NCI-H1048 (cell line): ENCODE results near the gene COL2A1.

Experiments
- DNase-seq: peaks from one replicate; lab custom pipeline; 2025; lab: John Stamatoyannopoulos, UW

Gene COL2A1

DNA sequence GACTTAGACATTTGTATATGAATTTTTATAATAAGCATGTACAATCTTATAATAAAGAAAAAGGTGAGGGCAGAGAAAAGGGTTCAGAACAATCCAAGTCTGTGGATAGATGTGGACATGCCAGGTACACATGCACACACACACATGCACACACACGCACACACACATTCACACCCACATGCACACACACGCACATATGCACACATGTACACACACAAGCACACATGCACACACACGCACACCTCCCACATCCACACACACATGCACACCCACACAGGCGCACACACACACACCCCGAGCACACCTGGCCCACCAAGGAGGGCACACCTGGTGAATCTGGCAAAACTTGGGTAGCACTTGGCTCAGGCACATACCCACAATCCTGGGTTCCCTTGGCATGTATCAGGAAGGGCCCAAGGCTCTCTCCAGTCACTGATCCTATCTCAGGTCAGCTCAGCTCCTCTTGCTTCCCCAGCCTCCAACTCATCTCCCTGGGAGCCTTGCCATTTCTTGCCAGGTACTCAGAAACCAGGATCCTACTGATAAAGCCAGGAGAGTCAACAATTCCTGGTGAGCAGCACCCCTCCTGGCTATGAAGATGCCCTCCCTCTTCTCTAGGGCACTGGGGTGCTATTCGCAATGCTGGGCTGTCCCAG lies 59.5 kb downstream of the COL2A1 start:
- no peak for DNase-seq

DNA sequence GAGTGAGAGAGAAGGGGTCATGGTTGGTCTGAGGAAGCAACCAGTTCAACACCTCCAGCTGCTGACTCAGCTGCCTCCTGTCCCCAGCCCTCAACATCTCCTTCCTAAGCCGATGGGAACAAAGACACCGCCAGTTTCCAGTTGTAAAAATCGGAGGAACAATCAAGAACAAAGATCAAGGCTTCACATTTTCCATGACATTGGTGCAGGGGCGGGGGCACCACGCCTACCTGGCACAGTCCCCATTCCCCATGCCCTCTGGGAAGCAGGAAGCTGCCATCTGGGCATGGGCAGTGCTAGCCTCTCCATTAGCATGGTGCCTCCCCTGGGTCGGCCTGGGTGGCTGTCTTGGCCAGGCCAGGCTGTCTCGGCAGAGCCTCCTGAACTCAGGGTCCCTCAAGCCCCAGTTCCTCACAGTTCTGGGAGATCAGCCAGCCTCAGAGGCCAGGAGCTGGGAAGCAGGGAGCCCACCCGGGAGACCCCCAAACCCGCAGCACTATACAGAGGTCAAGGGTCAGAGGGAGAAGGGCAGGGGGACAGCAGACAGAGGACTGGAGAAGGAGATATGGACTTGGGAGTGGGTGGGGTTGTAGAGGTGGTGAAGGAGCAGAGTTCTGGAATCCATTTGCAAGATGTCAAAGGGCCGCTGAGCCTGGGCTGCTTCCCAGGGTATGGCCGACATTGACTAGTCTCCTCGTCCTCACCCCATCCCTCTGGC lies 60.5 kb downstream of the COL2A1 start:
- DNase-seq, result no peak

DNA sequence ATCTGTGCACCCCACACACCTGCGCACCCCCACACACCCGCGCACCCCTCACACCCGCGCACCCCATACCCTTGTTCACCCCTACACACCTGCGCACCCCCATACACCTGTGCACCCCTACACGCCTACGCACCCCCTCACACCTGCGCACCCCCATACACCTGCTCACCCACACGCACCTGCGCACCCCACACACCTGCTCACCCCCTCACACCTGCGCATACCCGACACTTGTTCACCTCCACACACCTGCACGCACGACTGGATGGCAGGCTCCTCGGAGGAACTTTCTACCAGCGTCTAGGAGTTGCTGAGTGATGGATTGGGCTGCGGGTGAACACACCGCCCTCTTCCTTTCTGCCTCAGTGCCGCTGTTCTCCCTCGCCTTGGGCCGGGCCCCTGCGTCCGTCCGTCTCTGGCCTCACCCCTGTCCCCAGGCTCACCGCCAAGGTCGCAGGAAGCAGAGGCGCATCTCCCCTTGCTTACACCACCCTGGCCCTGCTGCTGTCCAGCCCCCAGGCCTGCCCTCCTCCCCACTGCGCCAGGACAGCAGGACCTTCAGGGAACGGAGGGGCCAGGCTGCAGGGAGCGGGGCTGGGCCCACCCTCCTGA lies 61.6 kb downstream of the COL2A1 start:
- no peak for DNase-seq

DNA sequence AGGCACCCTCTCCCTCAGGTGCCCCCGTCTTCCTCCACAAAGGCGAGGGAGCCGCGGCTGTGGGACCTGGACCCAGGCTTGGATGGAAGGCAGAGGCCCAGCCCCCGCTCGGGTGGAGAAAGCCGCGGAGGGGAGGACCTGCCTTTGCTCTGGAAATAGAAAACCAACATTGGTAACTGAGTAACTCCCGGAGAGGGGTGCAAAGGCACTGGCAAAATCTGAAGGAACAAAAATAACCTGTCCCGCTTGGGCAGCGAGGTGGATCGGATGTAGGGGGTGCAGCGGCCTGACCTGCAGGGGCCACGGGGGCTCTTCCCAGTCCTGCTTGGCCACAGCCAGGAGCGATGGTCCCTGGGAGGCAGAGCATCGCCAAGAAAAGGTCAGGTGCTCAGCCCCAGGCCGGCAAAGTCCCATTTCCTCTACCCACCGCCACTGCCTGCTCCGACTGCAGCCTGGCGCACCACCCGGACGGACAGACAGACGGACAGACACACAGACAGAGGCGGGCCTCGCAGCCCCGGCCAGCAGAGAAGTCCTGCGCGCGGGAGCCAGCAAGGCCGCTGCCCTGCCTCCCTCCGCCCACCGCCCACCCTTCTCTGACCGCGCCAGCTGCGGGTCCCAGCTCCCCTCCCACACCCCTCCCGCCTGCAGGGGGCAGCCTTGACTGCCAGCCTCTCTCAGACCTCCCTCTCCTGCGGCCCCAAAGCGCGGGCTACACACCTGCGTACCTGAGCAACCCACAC lies 62.2 kb downstream of the COL2A1 start:
- no peak for DNase-seq

DNA sequence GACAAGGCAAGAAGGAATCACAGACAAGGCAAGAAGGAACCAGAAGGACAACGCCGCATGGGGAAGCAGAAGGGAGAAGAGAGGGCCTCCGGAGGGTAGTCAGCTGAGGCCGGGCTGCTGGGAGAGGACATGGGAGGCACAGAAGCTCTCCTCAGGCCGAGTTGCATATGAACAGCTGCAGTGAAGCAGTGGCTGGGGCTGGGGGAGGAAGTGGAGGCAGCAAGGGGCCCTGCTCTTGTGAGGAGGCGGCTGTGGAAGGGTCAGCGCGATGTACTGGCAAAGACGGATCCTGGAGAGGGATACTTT lies 62.8 kb downstream of the COL2A1 start:
- DNase-seq, result no peak

DNA sequence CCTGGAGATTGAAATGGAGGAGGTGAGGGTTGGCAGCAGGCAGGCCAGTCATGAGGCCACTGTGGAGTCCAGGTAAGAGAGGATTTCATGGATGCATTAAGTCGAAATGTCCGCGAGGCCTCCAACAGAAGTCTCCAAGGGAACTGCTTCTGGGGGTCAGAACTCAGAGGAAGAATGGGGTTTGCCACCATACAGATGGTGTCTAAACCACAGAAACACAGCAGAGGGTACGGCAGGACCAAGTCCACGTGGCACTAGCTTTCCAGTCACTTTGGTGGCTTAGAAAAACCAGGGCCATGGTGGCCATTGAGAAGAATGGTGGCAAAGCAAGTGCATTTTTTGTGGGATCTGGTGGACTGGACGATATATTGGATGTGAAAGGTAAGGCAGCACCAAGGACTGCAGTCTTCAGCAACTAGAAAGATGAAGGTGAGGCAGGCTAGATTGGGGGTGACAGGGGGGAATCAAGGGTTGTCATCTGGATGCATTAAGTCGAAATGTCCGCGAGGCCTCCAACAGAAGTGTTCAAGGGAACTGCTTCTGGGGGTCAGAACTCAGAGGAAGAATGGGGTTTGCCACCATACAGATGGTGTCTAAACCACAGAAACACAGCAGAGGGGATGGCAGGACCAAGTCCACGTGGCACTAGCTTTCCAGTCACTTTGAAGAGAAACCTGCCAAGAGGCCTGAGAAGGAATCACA lies 63.4 kb downstream of the COL2A1 start:
- no peak for DNase-seq

DNA sequence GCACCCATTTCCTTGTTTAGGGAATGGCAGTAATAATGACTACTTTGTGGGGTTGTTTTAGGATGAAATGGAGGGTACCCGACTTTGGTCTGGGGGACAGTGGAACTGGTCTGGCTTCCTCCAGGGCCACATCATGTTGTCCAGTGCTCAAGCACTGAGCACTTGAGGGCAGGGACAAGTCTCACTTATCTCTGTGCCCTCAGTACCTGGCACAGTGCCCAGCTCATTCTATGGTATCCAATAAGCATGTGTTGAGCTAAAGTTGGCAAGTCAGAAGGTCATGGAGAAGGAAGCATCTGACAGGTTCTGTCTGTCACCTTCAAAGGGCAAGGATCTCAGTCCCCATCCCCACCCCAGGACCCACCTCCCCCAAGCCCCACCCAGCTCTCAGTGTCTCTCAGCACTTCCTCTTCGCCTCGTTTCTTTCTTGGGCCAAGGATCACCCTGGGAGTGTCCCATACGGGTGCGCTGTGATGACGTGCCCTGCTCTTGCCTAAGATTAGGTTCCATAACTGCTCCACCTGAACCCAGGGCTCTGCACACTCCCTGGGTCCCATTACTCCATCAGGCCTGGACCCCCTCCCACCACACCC lies 65.2 kb downstream of the COL2A1 start:
- DNase-seq, result no peak

DNA sequence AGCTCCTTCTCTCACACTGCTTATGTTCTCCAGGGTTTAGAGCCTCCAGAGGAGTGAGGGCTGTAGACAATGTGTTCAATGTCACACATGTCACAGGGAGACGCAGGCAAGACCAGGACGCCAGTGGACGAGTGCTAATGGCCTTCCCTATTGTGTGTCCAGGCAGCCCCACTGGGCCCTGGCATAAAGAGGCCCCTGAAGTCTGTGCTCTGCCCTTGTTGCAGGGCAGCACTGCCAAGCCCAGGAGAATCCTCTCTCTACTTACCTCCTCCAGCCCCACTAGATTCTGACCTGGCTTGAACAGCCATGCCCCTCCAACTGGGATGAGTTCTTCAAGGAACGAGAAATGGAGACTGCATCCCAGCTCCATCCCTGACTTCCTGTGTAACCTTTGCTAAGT lies 65.7 kb downstream of the COL2A1 start:
- no peak for DNase-seq

DNA sequence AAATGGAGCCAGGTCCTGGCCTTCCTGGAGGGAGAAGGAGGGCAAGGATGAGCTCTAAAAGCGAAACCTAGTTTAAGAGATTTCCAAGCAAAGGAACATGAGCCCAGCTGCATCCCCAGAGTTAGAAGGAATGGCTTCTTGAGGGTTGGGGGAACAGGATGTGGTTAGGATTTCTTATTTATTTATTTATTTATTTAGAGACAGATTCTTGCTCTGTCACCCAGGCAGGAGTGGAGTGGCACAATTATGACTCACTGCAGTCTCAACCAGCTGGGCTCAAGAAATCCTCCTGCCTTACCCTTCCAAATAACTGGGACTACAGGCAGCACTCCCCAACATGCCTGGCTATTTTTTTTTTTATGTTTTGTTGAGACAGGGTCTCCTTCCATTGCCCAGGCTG lies 66.2 kb downstream of the COL2A1 start:
- DNase-seq, result no peak

DNA sequence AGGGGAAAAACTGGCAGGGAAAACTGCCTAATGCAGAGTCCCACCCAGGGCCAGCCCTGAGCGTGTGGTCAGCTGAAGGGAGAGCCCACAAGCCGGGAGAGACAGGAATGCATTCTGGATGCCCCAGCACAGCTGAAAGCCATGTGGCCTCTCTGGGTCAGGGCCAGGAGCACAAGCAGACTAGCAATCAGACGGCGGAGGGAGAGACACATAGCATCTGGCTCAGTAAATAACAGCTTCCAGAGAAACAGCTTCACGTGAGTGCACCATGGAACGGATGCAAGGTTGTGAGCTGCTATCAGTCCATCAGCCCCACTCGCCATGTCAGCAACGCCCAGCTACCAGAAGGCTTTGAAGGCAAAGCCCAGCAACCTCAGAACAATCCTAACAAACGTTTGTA lies 69.1 kb downstream of the COL2A1 start:
- no peak for DNase-seq

DNA sequence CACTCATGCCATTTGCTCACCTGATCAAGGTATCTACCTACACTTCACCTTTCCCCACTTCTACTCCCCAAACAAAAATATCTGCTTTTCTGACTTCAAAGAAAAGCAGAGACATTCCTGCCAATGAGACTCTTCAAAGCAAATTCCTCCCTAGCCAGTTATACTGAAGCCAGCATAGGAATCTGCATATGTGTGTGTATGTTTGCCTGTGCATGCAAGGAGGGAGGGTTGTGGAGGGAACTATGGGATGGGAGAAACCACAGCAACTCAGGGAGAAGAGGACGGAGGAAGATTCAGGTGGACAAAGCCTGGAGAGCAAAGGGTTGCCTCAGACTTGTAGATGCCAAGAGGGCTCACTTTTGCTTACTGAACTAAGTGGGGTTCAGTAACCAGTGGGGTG lies 73.1 kb downstream of the COL2A1 start:
- DNase-seq, result no peak

DNA sequence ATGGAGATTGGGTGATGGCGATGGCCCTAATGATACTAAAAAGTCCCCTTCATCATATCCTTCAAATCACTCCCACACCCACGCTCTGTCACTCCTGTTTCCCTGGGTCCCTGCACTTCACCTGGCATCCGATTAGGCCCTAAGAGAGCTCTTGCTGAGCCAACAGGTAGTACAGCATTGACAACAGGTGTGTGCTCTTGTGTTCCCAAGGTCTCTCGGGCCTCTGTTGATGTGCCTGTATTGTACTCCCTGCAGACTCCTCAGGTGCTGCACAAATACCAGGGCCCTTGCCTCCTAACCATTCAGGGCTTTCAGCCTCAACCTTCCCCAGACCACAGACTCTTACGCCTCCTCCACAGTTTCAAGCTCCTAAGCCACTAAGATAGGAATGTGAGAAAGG lies 73.6 kb downstream of the COL2A1 start:
- DNase-seq, result no peak

DNA sequence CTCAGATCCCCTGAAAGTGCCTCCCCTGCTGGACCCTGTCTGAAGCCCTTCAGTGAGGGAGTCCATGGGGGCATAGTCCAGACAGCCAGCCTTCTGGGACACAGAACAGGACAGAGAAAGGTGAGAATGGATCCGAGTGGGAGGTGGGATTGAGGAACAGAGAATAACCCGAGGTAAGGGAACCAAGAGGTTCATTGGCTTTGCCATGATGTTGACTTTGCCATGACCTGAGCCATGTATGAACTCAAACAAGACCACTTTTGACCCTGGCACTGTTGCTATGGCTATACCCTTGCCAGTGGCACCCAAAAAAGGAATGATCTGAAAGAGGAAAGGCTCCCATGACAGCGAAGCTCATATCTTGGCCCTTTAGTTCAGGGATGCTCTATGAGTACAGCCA lies 76.9 kb downstream of the COL2A1 start:
- no peak for DNase-seq
